NB4 (cell line): ENCODE data around the gene CRX.

ENCODE experiments used
- MAX ChIP-seq: IDR thresholded peaks from 2 replicates; pipeline ENCODE4 v1.6.1; 2011; ENCODE audit warnings: low read depth, low read length
- MYC ChIP-seq: IDR thresholded peaks from 2 replicates; pipeline ENCODE4 v1.6.1; 2011; ENCODE audit warnings: low read depth, low read length
- POLR2A ChIP-seq: IDR thresholded peaks from 2 replicates; pipeline ENCODE4 v1.6.1; 2011; ENCODE audit warnings: mild to moderate bottlenecking; ENCODE audit not compliant: insufficient read length; ENCODE audit errors: extremely low read depth
- TF ChIP-seq, protein P1 (sequence below): IDR thresholded peaks from one replicate; pipeline ENCODE4 v1.5.1; 2012; ENCODE audit warnings: low read depth, low read length

DNA sequence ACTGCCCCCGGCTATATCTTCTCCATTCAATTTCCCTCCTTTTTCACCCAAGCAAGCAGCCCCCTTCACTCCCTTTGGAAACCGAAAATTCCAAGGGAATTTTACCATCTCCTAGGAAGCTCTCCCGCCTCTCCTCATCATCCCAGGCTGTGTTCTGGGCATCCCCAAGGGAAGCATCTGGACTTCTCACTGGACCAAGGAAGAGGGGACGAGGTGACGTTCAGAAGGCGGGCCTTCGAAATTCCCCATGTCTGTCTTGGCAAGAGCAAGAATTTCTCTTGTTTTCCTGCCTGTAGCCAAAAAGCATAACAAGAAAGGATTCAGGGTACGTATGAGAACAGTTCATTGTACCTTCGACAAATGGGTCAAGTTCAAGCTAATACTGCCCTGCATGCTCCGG is 43.4 kb downstream of the CRX start:
- TF ChIP-seq, protein P1, sequence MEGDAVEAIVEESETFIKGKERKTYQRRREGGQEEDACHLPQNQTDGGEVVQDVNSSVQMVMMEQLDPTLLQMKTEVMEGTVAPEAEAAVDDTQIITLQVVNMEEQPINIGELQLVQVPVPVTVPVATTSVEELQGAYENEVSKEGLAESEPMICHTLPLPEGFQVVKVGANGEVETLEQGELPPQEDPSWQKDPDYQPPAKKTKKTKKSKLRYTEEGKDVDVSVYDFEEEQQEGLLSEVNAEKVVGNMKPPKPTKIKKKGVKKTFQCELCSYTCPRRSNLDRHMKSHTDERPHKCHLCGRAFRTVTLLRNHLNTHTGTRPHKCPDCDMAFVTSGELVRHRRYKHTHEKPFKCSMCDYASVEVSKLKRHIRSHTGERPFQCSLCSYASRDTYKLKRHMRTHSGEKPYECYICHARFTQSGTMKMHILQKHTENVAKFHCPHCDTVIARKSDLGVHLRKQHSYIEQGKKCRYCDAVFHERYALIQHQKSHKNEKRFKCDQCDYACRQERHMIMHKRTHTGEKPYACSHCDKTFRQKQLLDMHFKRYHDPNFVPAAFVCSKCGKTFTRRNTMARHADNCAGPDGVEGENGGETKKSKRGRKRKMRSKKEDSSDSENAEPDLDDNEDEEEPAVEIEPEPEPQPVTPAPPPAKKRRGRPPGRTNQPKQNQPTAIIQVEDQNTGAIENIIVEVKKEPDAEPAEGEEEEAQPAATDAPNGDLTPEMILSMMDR: no peak
- TF ChIP-seq MAX (no peak), POLR2A (no peak), MYC (no peak)
